22Rv1 (cell line): ENCODE data around the gene RP9.

Source experiments
- ZFX ChIP-seq: fragments of 450-650 bp; IDR thresholded peaks from 2 replicates; pipeline ENCODE4 v1.6.1; 2017; ENCODE audit warnings: antibody characterized with exemption, borderline replicate concordance
- TF ChIP-seq, protein P1 (sequence below): fragments of 450-650 bp; IDR thresholded peaks from 2 replicates; pipeline ENCODE4 v1.5.1; 2017; ENCODE audit warnings: mild to moderate bottlenecking

DNA sequence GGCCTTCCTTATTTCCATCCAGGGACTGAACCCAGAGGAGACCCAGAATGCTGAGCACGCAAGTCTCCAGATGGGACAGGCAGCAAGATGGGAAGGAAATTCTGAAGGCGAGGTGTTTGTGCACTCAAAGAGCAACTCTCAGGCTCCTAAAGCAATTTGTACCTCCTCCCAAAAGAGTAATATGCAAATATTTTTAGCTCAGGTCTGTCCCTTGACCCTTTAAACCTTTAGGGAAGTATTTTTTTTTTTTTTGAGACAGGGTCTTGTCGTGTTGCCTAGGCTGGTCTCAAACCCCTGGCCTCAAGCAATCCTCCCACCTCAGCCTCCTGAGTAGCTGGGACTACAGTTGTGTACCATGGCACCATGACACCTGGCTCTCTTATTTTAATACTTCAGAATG is 8.4 kb downstream of the RP9 start:
- TF ChIP-seq, protein P1, sequence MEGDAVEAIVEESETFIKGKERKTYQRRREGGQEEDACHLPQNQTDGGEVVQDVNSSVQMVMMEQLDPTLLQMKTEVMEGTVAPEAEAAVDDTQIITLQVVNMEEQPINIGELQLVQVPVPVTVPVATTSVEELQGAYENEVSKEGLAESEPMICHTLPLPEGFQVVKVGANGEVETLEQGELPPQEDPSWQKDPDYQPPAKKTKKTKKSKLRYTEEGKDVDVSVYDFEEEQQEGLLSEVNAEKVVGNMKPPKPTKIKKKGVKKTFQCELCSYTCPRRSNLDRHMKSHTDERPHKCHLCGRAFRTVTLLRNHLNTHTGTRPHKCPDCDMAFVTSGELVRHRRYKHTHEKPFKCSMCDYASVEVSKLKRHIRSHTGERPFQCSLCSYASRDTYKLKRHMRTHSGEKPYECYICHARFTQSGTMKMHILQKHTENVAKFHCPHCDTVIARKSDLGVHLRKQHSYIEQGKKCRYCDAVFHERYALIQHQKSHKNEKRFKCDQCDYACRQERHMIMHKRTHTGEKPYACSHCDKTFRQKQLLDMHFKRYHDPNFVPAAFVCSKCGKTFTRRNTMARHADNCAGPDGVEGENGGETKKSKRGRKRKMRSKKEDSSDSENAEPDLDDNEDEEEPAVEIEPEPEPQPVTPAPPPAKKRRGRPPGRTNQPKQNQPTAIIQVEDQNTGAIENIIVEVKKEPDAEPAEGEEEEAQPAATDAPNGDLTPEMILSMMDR: no peak
- no peak for TF ChIP-seq ZFX
